HCT116 (cell line): ENCODE measurements around the gene C1QTNF4. TPM values are rescaled to one million over a fixed set of nuclear protein-coding genes. Genes with fewer than 3 reads are reported as not detected.

ENCODE experiments used
- ATAC-seq: fragments of 200-7000 bp; cut with Tn5 transposase; 2 replicates; pipeline ENCODE4 v1.9.1; 2020; ENCODE audit warnings: mild to moderate bottlenecking, moderate library complexity
- BruUV-seq: library from RNA; stranded (reverse); fragments of 400-500 nt; replicated peaks from 2 replicates; lab custom pipeline; 2021; lab: Mats Ljungman, UMichigan
- CTCF ChIA-PET: fragments of 300-600 bp; sonication (Branson Sonifier 250); formaldehyde crosslinking; loops from one replicate; lab custom pipeline; 2021; ENCODE audit warnings: antibody characterized with exemption; lab: Charles Lee
- POLR2A ChIA-PET: fragments of 300-600, 350-600 bp; sonication (Branson Sonifier 250); formaldehyde crosslinking; loops from one replicate; lab custom pipeline; 2021; ENCODE audit warnings: antibody characterized with exemption; lab: Charles Lee
- RAD21 ChIA-PET, 2 experiments: fragments of 300-600 bp; sonication (Branson Sonifier 250); formaldehyde crosslinking; loops; one replicate each; lab custom pipeline; 2023; ENCODE audit warnings: low total read pairs in 2 of 2; ENCODE audit not compliant: uncharacterized antibody in 2 of 2, unreplicated experiment in 2 of 2, low non-redundant PET in 1 of 2; lab: Charles Lee
- DNase-seq: peaks from one replicate; pipeline ENCODE4 v3.0.0-alpha.2; 2010; ENCODE audit warnings: low read depth, low spot score
- H2AFZ ChIP-seq: fragments of 200-600 bp; shearing (Covaris generic), sonication (generic); 2 replicates; pipeline ENCODE4 v1.6.1; 2017; ENCODE audit warnings: low read depth, mixed run types, mixed read lengths, antibody characterized with exemption, low read length; ENCODE audit not compliant: poor library complexity, severe bottlenecking
- H3K27ac ChIP-seq: 2 replicates; pipeline ENCODE4 v1.5.1; 2012; ENCODE audit warnings: low read depth, low read length
- H3K27me3 ChIP-seq: fragments of 200-600 bp; sonication (generic); 2 replicates; pipeline ENCODE4 v1.6.1; 2016; ENCODE audit warnings: mixed run types, low read length, mixed read lengths; ENCODE audit not compliant: insufficient read depth
- H3K36me3 ChIP-seq, 2 experiments: fragments of 200-500 bp in 1 of 2; fragments of 200-600 bp in 1 of 2; sonication (Bioruptor generic) in 1 of 2; sonication (generic) in 1 of 2; 2 replicates each; pipeline versions ENCODE4 v1.5.1 to v1.6.1; 2014 to 2016; ENCODE audit warnings: low read length in 2 of 2, inconsistent platforms in 1 of 2, mixed read lengths in 1 of 2, mixed run types in 1 of 2; ENCODE audit not compliant: insufficient read depth in 2 of 2, control insufficient read depth in 1 of 2
- H3K4me1 ChIP-seq, 2 experiments: fragments of 200-600 bp in 1 of 2; sonication (generic) in 1 of 2; 2 replicates each; pipeline versions ENCODE4 v1.5.1 to v1.6.1; 2012 to 2017; ENCODE audit warnings: low read length in 2 of 2, inconsistent platforms in 1 of 2, mild to moderate bottlenecking in 1 of 2, mixed read lengths in 1 of 2, mixed run types in 1 of 2, moderate library complexity in 1 of 2; ENCODE audit not compliant: insufficient read depth in 2 of 2, control insufficient read depth in 1 of 2
- H3K4me2 ChIP-seq: fragments of 200-600 bp; sonication (generic); 2 replicates; pipeline ENCODE4 v1.6.1; 2017; ENCODE audit warnings: mixed run types, low read length, mixed read lengths
- H3K4me3 ChIP-seq, 2 experiments: fragments of 200-600 bp in 1 of 2; sonication (generic) in 1 of 2; replicated peaks in 1 of 2; 2 replicates each; pipeline ENCODE4 v1.5.1; 2011 to 2016; ENCODE audit warnings: low read length in 2 of 2, control low read depth in 1 of 2, low read depth in 1 of 2, mild to moderate bottlenecking in 1 of 2, mixed read lengths in 1 of 2, mixed run types in 1 of 2
- H3K79me2 ChIP-seq: fragments of 200-600 bp; sonication (generic); 2 replicates; pipeline ENCODE4 v1.6.1; 2017; ENCODE audit warnings: mild to moderate bottlenecking, mixed run types, low read length, moderate library complexity, mixed read lengths; ENCODE audit not compliant: insufficient read depth
- H3K9ac ChIP-seq: fragments of 200-600 bp; sonication (generic); 2 replicates; pipeline ENCODE4 v1.6.1; 2016; ENCODE audit warnings: low read length, mixed read lengths
- H3K9me2 ChIP-seq: fragments of 200-600 bp; sonication (generic), shearing (Covaris generic); 2 replicates; pipeline ENCODE4 v1.6.1; 2017; ENCODE audit warnings: mixed run types, mild to moderate bottlenecking, moderate library complexity; ENCODE audit not compliant: insufficient read depth
- H3K9me3 ChIP-seq, 2 experiments: fragments of 200-500 bp in 1 of 2; fragments of 200-600 bp in 1 of 2; sonication (Bioruptor generic) in 1 of 2; sonication (generic) in 1 of 2; 2 replicates each; pipeline ENCODE4 v1.6.1; 2014 to 2017; ENCODE audit warnings: low read length in 2 of 2, mixed read lengths in 2 of 2, inconsistent platforms in 1 of 2, low read depth in 1 of 2, mild to moderate bottlenecking in 1 of 2, mixed run types in 1 of 2, moderate library complexity in 1 of 2; ENCODE audit not compliant: control insufficient read depth in 1 of 2, insufficient read depth in 1 of 2
- H4K20me1 ChIP-seq: fragments of 200-600 bp; sonication (generic), shearing (Covaris generic); 2 replicates; pipeline ENCODE4 v1.6.1; 2017; ENCODE audit warnings: mixed run types, mild to moderate bottlenecking, moderate library complexity; ENCODE audit not compliant: insufficient read depth
- CBX3 ChIP-seq: IDR thresholded peaks from 2 replicates; pipeline ENCODE4 v1.6.1; 2012; ENCODE audit warnings: low read depth
- ELF1 ChIP-seq: IDR thresholded peaks from 2 replicates; pipeline ENCODE4 v1.6.1; 2012; ENCODE audit warnings: low read depth, borderline replicate concordance
- EZH2 ChIP-seq: fragments of 200-600 bp; sonication (generic); IDR thresholded peaks from 2 replicates; pipeline ENCODE4 v1.6.1; 2017; ENCODE audit warnings: antibody characterized with exemption, mixed run types
- EZH2phosphoT487 ChIP-seq: fragments of 200-600 bp; IDR thresholded peaks from 2 replicates; pipeline ENCODE4 v1.6.1; 2018; ENCODE audit warnings: antibody characterized with exemption, borderline replicate concordance
- FOSL1 ChIP-seq: IDR thresholded peaks from 2 replicates; pipeline ENCODE4 v1.6.1; 2012; ENCODE audit warnings: low read depth
- SIN3A ChIP-seq: IDR thresholded peaks from 2 replicates; pipeline ENCODE4 v1.6.1; 2012; ENCODE audit warnings: low read depth
- SRF ChIP-seq: IDR thresholded peaks from 2 replicates; pipeline ENCODE4 v1.6.1; 2012; ENCODE audit warnings: low read depth
- YY1 ChIP-seq: IDR thresholded peaks from 2 replicates; pipeline ENCODE4 v1.6.1; 2011; ENCODE audit warnings: low read length, low read depth, moderate library complexity, mild to moderate bottlenecking; ENCODE audit not compliant: insufficient replicate concordance; ENCODE audit errors: extremely low read depth
- ZFX ChIP-seq: fragments of 450-650 bp; IDR thresholded peaks from 2 replicates; pipeline ENCODE4 v1.6.1; 2017
- intact Hi-C: fragments of 100-400 bp; cut with micrococcal nuclease; formaldehyde crosslinking; loops from 2 replicates; pipeline ENCODE4 v1.10.0; 2022
- total RNA-seq: library from RNA; stranded (reverse); gene quantifications from one replicate; pipeline ENCODE4 v1.2.1, GENCODE V29; 2021; ENCODE audit not compliant: unreplicated experiment
- TF ChIP-seq, protein P1 (sequence below), 3 experiments: fragments of 200-600 bp in 1 of 3; sonication (generic) in 1 of 3; IDR thresholded peaks in 2 of 3; conservative IDR thresholded peaks in 1 of 3; 2 replicates each; pipeline ENCODE4 v1.5.1; 2012 to 2017; ENCODE audit warnings: low read depth in 2 of 3, low read length in 2 of 3, antibody characterized with exemption in 1 of 3, borderline replicate concordance in 1 of 3, control low read depth in 1 of 3, mild to moderate bottlenecking in 1 of 3, mixed read lengths in 1 of 3, mixed run types in 1 of 3, moderate library complexity in 1 of 3; ENCODE audit not compliant: insufficient read depth in 1 of 3
- TF ChIP-seq, protein P2 (sequence below): IDR thresholded peaks from 2 replicates; pipeline ENCODE4 v1.6.1; 2011; ENCODE audit warnings: mild to moderate bottlenecking, low read length, moderate library complexity; ENCODE audit not compliant: insufficient replicate concordance; ENCODE audit errors: extremely low read depth
- TF ChIP-seq, protein P3 (sequence below): IDR thresholded peaks from 2 replicates; pipeline ENCODE4 v1.6.1; 2012

Gene C1QTNF4
- total RNA-seq, 1 experiment from 2014 or later = 0.34 TPM

DNA sequence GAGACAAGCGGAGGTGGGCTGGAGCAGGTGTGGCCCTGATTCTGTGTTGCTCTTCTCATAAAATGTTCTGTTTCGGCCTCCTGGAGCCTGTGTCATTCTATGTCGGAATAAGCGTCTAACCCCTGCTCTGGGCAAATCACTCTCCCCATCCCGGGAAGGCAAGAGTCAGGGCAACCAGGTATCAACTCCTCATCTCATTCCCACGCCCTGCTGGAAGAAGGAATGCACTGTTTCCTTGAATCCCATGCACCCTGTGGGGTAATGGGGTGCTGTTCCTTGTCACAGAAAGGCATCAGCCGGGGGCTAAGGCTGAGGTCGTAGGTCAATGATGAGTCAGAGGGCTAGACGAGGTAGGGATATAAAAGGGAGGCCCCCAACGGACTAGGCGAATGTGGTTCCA lies 5.1 kb downstream of the C1QTNF4 start:
- H2AFZ ChIP-seq = no peak overlapping the region
- TF ChIP-seq ZFX = no peak
- TF ChIP-seq, protein P1, sequence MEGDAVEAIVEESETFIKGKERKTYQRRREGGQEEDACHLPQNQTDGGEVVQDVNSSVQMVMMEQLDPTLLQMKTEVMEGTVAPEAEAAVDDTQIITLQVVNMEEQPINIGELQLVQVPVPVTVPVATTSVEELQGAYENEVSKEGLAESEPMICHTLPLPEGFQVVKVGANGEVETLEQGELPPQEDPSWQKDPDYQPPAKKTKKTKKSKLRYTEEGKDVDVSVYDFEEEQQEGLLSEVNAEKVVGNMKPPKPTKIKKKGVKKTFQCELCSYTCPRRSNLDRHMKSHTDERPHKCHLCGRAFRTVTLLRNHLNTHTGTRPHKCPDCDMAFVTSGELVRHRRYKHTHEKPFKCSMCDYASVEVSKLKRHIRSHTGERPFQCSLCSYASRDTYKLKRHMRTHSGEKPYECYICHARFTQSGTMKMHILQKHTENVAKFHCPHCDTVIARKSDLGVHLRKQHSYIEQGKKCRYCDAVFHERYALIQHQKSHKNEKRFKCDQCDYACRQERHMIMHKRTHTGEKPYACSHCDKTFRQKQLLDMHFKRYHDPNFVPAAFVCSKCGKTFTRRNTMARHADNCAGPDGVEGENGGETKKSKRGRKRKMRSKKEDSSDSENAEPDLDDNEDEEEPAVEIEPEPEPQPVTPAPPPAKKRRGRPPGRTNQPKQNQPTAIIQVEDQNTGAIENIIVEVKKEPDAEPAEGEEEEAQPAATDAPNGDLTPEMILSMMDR (IDR thresholded peaks at IDR 0.05 in 2 of 3, conservative IDR thresholded peaks at IDR 0.05 in 1 of 3; ENCODE audit: borderline replicate concordance in 1 of 3, insufficient read depth in 1 of 3, low read depth in 2 of 3, low read length in 2 of 3) = no peak
- H3K79me2 ChIP-seq = no peaks in the 10 kb centered on the region
- RAD21 ChIA-PET = no interaction called here
- POLR2A ChIA-PET = no interaction called here
- no peaks in the 10 kb centered on the region for H4K20me1 ChIP-seq
- intact Hi-C loops = no loop called here
- CTCF ChIA-PET = interaction anchor here (0.6 kb wide), 1 partner anchor 135 kb away, joined by 3 read pairs; no protein-coding TSS in a partner anchor
- BruUV-seq = no TSS peak
- H3K36me3 ChIP-seq = peaks cover 0 to 4% of the 10 kb centered on the region in 2 experiments; a peak in 1 of 4 replicates
- no peak for DNase-seq
- H3K4me2 ChIP-seq = no peak overlapping the region
- no peaks in the 10 kb centered on the region for H3K9me2 ChIP-seq
- no peak overlapping the region for H3K9ac ChIP-seq
- no peak overlapping the region for H3K27ac ChIP-seq
- no peaks in the 10 kb centered on the region for H3K9me3 ChIP-seq
- no peaks in the 10 kb centered on the region for H3K4me1 ChIP-seq
- no peak overlapping the region for H3K4me3 ChIP-seq
- no peak for ATAC-seq
- H3K27me3 ChIP-seq = peaks cover 6% of the 10 kb centered on the region; the same call in 1 of the 2 replicates

DNA sequence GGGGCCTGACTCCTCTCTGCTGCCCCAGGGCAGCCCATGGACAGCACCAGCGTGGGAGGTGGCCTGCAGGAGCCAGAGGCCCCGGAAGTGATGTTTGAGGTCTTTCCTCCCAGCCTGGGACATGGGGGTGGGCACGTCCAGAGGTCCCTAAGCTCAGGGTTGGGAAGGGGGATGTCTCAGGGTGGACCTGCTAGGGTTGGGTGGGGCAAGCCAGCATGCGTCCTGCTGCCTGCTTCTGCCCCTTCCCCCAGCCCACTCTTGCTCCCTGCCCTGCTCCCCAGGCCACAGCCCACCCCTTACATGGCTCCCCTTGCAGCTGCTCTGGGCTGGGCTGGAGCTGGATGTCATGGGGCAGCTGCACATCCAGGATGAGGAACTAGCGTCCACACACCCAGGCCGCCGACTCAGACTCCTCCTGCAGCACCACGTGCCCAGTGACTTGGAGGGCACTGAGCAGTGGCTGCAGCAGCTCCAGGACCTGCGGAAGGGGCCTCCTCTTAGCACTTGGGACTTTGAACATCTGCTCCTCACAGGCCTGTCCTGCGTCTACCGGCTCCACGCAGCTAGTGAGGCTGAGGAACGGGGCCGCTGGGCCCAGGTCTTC lies 6.4 kb downstream of the C1QTNF4 start:
- no peak overlapping the region for H3K4me2 ChIP-seq
- no peak for DNase-seq
- TF ChIP-seq YY1 (no peak), ELF1 (no peak), SIN3A (no peak), CBX3 (no peak), EZH2 (no peak), SRF (no peak), EZH2phosphoT487 (no peak), ZFX (no peak), FOSL1 (no peak)
- TF ChIP-seq, protein P2, sequence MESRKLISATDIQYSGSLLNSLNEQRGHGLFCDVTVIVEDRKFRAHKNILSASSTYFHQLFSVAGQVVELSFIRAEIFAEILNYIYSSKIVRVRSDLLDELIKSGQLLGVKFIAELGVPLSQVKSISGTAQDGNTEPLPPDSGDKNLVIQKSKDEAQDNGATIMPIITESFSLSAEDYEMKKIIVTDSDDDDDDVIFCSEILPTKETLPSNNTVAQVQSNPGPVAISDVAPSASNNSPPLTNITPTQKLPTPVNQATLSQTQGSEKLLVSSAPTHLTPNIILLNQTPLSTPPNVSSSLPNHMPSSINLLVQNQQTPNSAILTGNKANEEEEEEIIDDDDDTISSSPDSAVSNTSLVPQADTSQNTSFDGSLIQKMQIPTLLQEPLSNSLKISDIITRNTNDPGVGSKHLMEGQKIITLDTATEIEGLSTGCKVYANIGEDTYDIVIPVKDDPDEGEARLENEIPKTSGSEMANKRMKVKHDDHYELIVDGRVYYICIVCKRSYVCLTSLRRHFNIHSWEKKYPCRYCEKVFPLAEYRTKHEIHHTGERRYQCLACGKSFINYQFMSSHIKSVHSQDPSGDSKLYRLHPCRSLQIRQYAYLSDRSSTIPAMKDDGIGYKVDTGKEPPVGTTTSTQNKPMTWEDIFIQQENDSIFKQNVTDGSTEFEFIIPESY = no peak
- TF ChIP-seq, protein P3, sequence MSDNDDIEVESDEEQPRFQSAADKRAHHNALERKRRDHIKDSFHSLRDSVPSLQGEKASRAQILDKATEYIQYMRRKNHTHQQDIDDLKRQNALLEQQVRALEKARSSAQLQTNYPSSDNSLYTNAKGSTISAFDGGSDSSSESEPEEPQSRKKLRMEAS = no peak
- TF ChIP-seq, all 23 proteins: peak for 0
- no peaks in the 10 kb centered on the region for H3K4me1 ChIP-seq
- ChIA-PET RAD21 (no interaction called here), POLR2A (no interaction called here), CTCF (no interaction called here)
- H3K36me3 ChIP-seq = peaks cover 8 to 17% of the 10 kb centered on the region in 2 experiments; a peak in 3 of 4 replicates
- no peak overlapping the region for H2AFZ ChIP-seq
- peaks cover 2% of the 10 kb centered on the region; the same call in 1 of the 2 replicates for H3K27me3 ChIP-seq
- no peak for ATAC-seq
- no peaks in the 10 kb centered on the region for H3K9me2 ChIP-seq
- no peaks in the 10 kb centered on the region for H4K20me1 ChIP-seq
- BruUV-seq = no TSS peak
- H3K4me3 ChIP-seq = no peak overlapping the region
- no peaks in the 10 kb centered on the region for H3K79me2 ChIP-seq
- intact Hi-C loops = no loop called here
- H3K27ac ChIP-seq = no peak overlapping the region
- no peaks in the 10 kb centered on the region for H3K9me3 ChIP-seq
- H3K9ac ChIP-seq = no peak overlapping the region
